Neural cell (in vitro differentiated cells): ENCODE data around the gene SCUBE1.

Source experiments
- EP300 ChIP-seq: fragments of 450-650 bp; conservative IDR thresholded peaks from 2 replicates; pipeline ENCODE4 v1.6.1; 2014; ENCODE audit warnings: antibody characterized with exemption, mild to moderate bottlenecking, moderate library complexity; ENCODE audit not compliant: poor library complexity, severe bottlenecking
- EZH2 ChIP-seq: fragments of 200-600, 300-800 bp; shearing (Covaris generic), sonication (generic); IDR thresholded peaks from 2 replicates; pipeline ENCODE4 v1.6.1; 2014; ENCODE audit warnings: antibody characterized with exemption, low read length, borderline replicate concordance, mild to moderate bottlenecking; ENCODE audit not compliant: insufficient read depth, poor library complexity, severe bottlenecking

- no peak for TF ChIP-seq EP300
- no peak for TF ChIP-seq EZH2
Observed at GRCh38 chr22:43315687-43316217, 27.4 kb downstream of the SCUBE1 start.
